Measurements from ENCODE around the gene NECTIN2.
"Not testable (repeated sequence)": the region's sequence is repeated elsewhere in the genome, so short reads cannot be mapped to it uniquely, and the experiment has no call there.

The NECTIN2 gene

DNA sequence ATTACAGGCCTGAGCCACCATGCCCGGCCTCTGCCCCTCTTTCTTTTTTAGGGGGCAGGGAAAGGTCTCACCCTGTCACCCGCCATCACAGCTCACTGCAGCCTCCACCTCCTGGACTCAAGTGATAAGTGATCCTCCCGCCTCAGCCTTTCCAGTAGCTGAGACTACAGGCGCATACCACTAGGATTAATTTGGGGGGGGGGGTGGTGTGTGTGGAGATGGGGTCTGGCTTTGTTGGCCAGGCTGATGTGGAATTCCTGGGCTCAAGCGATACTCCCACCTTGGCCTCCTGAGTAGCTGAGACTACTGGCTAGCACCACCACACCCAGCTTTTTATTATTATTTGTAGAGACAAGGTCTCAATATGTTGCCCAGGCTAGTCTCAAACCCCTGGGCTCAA, 63.7 kb downstream of the NECTIN2 start:
- no peak overlapping the region for H3K4me3 ChIP-seq (ENCODE audit: low read depth, low read length)
- DNase-seq (ENCODE audit: low read depth): no peak
- TF ChIP-seq, protein P1, sequence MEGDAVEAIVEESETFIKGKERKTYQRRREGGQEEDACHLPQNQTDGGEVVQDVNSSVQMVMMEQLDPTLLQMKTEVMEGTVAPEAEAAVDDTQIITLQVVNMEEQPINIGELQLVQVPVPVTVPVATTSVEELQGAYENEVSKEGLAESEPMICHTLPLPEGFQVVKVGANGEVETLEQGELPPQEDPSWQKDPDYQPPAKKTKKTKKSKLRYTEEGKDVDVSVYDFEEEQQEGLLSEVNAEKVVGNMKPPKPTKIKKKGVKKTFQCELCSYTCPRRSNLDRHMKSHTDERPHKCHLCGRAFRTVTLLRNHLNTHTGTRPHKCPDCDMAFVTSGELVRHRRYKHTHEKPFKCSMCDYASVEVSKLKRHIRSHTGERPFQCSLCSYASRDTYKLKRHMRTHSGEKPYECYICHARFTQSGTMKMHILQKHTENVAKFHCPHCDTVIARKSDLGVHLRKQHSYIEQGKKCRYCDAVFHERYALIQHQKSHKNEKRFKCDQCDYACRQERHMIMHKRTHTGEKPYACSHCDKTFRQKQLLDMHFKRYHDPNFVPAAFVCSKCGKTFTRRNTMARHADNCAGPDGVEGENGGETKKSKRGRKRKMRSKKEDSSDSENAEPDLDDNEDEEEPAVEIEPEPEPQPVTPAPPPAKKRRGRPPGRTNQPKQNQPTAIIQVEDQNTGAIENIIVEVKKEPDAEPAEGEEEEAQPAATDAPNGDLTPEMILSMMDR (IDR thresholded peaks at IDR 0.05; ENCODE audit: control insufficient read depth, extremely low read depth, insufficient read depth): no peak

DNA sequence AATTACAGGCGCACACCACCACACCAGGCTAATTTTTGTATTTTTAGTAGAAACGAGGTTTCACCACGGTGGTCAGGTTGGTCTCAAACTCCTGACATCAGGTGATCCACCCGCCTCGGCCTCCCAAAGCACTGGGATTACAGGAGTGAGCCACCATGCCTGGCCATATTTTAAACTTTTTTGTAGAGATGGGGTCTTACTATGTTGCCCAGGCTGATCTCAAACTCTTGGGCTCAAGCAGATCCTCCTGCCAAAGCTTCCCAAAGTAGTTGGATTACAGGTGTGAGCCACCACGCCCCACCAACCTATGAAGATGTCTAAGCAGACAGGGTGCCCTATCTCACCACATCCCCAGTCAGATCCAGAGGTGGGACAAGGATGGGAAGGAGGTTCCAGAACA, 65.8 kb downstream of the NECTIN2 start:
- not testable (repeated sequence) for DNase-seq (ENCODE audit: low read depth); H3K4me3 ChIP-seq (ENCODE audit: low read depth, low read length)

DNA sequence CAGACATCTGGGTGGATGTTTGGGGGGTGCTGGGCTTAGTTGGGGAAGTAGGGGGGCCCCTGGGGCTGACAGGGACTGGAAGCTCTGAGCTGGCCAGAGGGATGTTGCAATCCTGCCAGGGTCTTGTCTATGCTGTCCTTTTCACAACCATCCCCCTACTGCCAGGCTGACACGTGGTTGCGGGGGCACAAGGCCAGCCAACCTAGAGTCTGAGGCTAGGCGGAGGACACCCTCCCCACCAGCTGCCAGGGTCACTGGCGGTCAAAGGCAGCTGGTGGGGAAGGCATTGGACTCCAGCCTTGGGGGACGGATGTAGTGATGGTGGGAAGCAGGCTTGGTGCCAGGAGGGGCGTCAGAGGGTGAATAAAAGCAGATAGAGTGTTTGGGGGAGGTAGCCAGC, 66.8 kb downstream of the NECTIN2 start:
- TF ChIP-seq, protein P1 (IDR thresholded peaks at IDR 0.05; ENCODE audit: control insufficient read depth, extremely low read depth, insufficient read depth): no peak
- no peak for DNase-seq (ENCODE audit: low read depth)
- H3K4me3 ChIP-seq (ENCODE audit: low read depth, low read length): no peak overlapping the region

DNA sequence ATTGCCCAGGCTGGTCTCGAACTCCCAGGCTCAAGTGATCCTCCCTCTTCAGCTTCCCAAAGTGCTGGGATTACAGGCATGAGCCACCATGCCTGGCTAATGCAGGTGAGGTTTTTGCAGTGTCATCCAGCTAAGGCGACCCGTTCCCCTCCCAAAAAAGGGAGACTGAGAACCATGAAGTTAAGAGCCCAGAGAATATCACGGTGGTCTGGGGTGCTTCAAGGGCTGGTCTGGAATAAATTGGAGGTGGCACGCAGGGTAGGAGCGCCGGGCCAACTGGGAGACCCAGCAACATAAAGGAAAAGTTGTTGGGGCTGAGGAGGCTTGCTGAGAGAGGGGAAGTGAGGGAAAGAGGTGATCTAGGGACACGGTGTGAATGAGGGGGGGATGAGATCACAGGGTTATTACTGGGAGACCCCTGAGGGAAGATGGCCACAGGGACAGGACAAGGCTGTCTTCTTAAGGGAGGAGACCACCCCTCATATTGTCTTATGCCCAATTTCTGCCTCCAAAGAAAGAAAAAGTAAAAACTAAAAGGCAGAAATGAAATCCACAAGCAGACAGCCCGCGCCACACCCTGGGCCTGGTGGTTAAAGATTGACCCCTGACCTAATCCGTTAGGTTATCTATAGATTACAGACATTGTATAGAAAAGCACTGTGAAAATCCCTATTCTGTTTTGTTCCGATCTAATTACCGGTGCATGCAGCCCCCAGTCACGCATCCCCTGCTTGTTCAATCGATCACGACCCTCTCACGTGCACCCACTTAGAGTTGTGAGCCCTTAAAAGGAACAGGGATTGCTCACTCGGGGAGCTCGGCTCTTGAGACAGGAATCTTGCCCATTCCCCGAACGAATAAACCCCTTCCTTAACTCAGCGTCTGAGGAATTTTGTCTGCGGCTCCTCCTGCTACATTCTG, 67.7 kb downstream of the NECTIN2 start:
- not testable (repeated sequence) for DNase-seq (ENCODE audit: low read depth); H3K4me3 ChIP-seq (ENCODE audit: low read depth, low read length)

DNA sequence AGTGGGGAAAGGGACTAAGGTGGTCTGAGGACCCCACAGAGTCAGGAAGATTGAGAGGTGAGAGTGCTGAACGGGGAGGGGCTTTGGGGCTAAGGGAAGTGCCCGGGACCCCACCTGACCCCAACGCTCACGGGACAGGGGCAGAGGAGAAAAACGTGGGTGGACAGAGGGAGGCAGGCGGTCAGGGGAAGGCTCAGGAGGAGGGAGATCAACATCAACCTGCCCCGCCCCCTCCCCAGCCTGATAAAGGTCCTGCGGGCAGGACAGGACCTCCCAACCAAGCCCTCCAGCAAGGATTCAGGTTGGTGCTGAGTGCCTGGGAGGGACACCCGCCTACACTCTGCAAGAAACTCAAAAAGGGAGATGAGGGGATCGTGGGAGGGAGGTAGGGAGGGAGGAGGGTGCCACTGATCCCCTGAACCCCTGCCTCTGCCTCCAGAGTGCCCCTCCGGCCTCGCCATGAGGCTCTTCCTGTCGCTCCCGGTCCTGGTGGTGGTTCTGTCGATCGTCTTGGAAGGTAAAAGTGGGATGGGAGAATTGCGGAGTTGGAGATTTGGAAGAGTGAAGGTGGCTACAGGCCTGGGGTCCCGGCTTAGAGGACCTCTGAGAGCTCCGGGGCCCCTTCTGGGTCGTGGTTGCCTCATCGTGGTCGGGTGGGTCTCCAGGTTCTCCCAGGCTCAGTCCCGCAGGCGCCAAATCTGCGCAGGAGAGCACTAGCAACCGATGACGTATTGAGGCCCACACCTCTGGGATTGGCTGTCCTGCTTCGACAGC, 68.5 kb downstream of the NECTIN2 start, which contains the start of gene APOC1:
Gene APOC1 (plus strand): TSS at position 176 of the 774 bp plus-strand sequence. CDS start 284 bp downstream, at position 460.
- peak within 1 kb of the TSS; percentile 40 for H3K4me3 ChIP-seq (ENCODE audit: low read depth, low read length)
- not testable (repeated sequence) for DNase-seq (ENCODE audit: low read depth)

DNA sequence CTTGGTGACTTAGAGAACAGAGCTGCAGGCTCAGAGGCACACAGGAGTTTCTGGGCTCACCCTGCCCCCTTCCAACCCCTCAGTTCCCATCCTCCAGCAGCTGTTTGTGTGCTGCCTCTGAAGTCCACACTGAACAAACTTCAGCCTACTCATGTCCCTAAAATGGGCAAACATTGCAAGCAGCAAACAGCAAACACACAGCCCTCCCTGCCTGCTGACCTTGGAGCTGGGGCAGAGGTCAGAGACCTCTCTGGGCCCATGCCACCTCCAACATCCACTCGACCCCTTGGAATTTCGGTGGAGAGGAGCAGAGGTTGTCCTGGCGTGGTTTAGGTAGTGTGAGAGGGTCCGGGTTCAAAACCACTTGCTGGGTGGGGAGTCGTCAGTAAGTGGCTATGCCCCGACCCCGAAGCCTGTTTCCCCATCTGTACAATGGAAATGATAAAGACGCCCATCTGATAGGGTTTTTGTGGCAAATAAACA, 78.2 kb downstream of the NECTIN2 start:
- no peak for DNase-seq (ENCODE audit: low read depth)

DNA sequence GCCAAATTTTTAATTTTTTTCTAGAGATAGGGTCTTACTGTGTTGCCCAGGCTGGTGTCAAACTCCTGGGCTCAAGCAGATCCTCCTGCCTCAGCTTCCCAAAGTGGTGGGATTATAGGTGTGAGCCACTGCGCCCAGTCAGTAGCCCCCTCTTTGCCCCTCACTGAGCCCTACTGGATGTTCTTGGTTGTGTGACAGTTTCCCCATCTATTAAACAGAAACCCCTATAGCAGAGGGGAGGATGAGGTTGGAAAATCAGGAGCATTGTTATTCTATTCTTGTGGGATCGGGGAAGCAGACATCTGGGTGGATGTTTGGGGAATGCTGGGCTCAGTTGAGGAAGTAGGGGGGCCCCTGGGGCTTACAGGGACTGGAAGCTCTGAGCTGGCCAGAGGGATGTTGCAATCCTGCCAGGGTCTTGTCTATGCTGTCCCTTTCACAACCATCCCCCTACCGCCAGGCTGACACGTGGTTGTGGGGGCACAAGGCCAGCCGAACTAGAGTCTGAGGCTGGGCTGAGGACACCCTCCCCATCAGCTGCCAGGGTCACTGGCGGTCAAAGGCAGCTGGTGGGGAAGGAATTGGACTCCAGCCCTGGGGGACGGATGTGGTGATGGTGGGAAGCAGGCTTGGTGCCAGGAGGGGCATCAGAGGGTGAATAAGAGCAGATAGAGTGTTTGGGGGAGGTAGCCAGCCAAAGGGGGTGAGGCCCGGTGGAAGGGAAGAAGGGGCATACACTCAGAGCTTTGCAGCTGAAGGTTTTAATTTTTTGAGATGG, 79.2 kb downstream of the NECTIN2 start:
- TF ChIP-seq, protein P1 (IDR thresholded peaks at IDR 0.05; ENCODE audit: control insufficient read depth, extremely low read depth, insufficient read depth): no peak
- DNase-seq (ENCODE audit: low read depth): no peak
- no peak overlapping the region for H3K4me3 ChIP-seq (ENCODE audit: low read depth, low read length)

More for the DNA sequence above, 78.2 kb downstream of the NECTIN2 start:
- no peak overlapping the region for H3K4me3 ChIP-seq (ENCODE audit: low read depth, low read length)
- TF ChIP-seq, protein P1 (IDR thresholded peaks at IDR 0.05; ENCODE audit: control insufficient read depth, extremely low read depth, insufficient read depth): no peak

DNA sequence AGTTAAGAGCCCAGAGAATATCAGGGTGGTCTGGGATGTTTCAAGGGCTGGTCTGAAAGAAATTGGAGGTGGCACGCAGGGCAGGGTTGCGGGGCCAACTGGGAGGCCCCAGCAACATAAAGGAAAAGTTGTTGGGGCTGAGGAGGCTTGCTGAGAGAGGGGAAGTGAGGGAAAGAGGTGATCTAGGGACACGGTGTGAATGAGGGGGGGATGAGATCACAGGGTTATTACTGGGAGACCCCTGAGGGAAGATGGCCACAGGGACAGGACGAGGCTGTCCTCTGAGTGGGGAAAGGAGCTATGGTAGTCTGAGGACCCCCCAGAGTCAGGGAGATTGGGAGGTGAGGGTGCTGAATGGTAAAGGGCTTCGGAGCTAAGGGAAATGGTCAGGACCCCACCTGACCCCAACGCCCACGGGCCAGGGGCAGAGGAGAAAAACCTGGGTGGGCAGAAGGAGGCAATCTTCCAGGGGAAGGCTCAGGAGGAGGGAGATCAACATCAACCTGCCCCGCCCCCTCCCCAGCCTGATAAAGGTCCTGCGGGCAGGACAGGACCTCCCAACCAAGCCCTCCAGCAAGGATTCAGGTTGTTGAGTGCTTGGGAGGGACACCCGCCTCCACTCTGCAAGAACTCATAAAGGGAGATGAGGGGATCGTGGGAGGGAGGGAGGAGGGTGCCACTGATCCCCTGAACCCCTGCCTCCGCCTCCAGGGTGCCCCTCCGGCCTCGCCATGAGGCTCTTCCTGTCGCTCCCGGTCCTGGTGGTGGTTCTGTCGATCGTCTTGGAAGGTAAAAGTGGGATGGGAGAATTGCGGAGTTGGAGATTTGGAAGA, 80.4 kb downstream of the NECTIN2 start:
- not testable (repeated sequence) for H3K4me3 ChIP-seq (ENCODE audit: low read depth, low read length); DNase-seq (ENCODE audit: low read depth)

Measured in LNCaP clone FGC (cell line).